ENCODE measurements around the gene NALCN.

- TF ChIP-seq, protein P1, sequence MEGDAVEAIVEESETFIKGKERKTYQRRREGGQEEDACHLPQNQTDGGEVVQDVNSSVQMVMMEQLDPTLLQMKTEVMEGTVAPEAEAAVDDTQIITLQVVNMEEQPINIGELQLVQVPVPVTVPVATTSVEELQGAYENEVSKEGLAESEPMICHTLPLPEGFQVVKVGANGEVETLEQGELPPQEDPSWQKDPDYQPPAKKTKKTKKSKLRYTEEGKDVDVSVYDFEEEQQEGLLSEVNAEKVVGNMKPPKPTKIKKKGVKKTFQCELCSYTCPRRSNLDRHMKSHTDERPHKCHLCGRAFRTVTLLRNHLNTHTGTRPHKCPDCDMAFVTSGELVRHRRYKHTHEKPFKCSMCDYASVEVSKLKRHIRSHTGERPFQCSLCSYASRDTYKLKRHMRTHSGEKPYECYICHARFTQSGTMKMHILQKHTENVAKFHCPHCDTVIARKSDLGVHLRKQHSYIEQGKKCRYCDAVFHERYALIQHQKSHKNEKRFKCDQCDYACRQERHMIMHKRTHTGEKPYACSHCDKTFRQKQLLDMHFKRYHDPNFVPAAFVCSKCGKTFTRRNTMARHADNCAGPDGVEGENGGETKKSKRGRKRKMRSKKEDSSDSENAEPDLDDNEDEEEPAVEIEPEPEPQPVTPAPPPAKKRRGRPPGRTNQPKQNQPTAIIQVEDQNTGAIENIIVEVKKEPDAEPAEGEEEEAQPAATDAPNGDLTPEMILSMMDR (conservative IDR thresholded peaks at IDR 0.05; ENCODE audit: low read depth, low read length) = no peak
- TF ChIP-seq EZH2 (IDR thresholded peaks at IDR 0.05; ENCODE audit: borderline replicate concordance, low read depth, low read length, poor library complexity, severe bottlenecking) = no peak
Observed at GRCh38 chr13:101178406-101178805, 237.9 kb downstream of the NALCN start.
